Astrocyte (in vitro differentiated cells and primary cell): ENCODE measurements around the gene UBXN1. TPM values are rescaled to one million over a fixed set of nuclear protein-coding genes. Genes with fewer than 3 reads are reported as not detected.
A peak's percentile ranks its signal among the peaks of the same experiment; 100 is the strongest.

ENCODE experiments used
- DNase-seq: peaks from one replicate; pipeline ENCODE4 v3.0.0-alpha.2; 2010; ENCODE audit warnings: low read depth
- FAIRE-seq: peaks from 2 replicates; lab custom pipeline; 2011; peaks lifted over from hg19 to GRCh38; lab: Jason Lieb, UNC
- H2AFZ ChIP-seq: 2 replicates; pipeline ENCODE4 v1.6.0; 2012; ENCODE audit warnings: low read depth, low read length, inconsistent platforms
- H3K27ac ChIP-seq: 2 replicates; pipeline ENCODE4 v1.5.1; 2011; ENCODE audit warnings: low read depth, low read length, inconsistent platforms
- H3K27me3 ChIP-seq: 2 replicates; pipeline ENCODE4 v1.6.0; 2011; ENCODE audit warnings: low read length, inconsistent platforms; ENCODE audit not compliant: insufficient read depth
- H3K36me3 ChIP-seq: 2 replicates; pipeline ENCODE4 v1.5.1; 2011; ENCODE audit warnings: low read length, inconsistent platforms; ENCODE audit not compliant: insufficient read depth
- H3K4me1 ChIP-seq: 2 replicates; pipeline ENCODE4 v1.5.1; 2011; ENCODE audit warnings: low read length, inconsistent platforms; ENCODE audit not compliant: insufficient read depth
- H3K4me2 ChIP-seq: 2 replicates; pipeline ENCODE4 v1.6.0; 2012; ENCODE audit warnings: low read length, inconsistent platforms
- H3K4me3 ChIP-seq: 2 replicates; pipeline ENCODE4 v1.5.1; 2011; ENCODE audit warnings: low read depth, mild to moderate bottlenecking, low read length, inconsistent platforms; ENCODE audit not compliant: insufficient read depth
- H3K79me2 ChIP-seq: 2 replicates; pipeline ENCODE4 v1.6.0; 2012; ENCODE audit warnings: mild to moderate bottlenecking, low read length, inconsistent platforms; ENCODE audit not compliant: insufficient read depth
- H3K9ac ChIP-seq: 2 replicates; pipeline ENCODE4 v1.6.0; 2012; ENCODE audit warnings: mild to moderate bottlenecking, low read length, inconsistent platforms
- H3K9me3 ChIP-seq: 2 replicates; pipeline ENCODE4 v1.5.1; 2012; ENCODE audit warnings: low read depth, mild to moderate bottlenecking, low read length, inconsistent platforms; ENCODE audit not compliant: insufficient read depth
- H4K20me1 ChIP-seq: 2 replicates; pipeline ENCODE4 v1.6.0; 2012; ENCODE audit warnings: low read length, inconsistent platforms; ENCODE audit not compliant: insufficient read depth
- H3K27ac Mint-ChIP-seq: one replicate; pipeline ENCODE4 v1.8.0; 2021; ENCODE audit warnings: mild to moderate bottlenecking, mixed read lengths; ENCODE audit not compliant: unreplicated experiment
- H3K27me3 Mint-ChIP-seq: one replicate; pipeline ENCODE4 v1.8.0; 2021; ENCODE audit warnings: low read depth, mixed read lengths; ENCODE audit not compliant: unreplicated experiment
- H3K36me3 Mint-ChIP-seq: one replicate; pipeline ENCODE4 v1.8.0; 2021; ENCODE audit warnings: low read depth, mixed read lengths; ENCODE audit not compliant: unreplicated experiment
- H3K4me1 Mint-ChIP-seq: one replicate; pipeline ENCODE4 v1.8.0; 2021; ENCODE audit warnings: low read depth, mixed read lengths; ENCODE audit not compliant: unreplicated experiment
- H3K4me3 Mint-ChIP-seq: one replicate; pipeline ENCODE4 v1.8.0; 2021; ENCODE audit warnings: mild to moderate bottlenecking, moderate library complexity, mixed read lengths; ENCODE audit not compliant: unreplicated experiment
- H3K9me3 Mint-ChIP-seq: one replicate; pipeline ENCODE4 v1.8.0; 2021; ENCODE audit warnings: mild to moderate bottlenecking, mixed read lengths; ENCODE audit not compliant: unreplicated experiment
- CTCF ChIP-seq: IDR thresholded peaks from 2 replicates; pipeline ENCODE4 v1.5.1; 2011; ENCODE audit warnings: low read depth, mild to moderate bottlenecking, inconsistent platforms, low read length, moderate library complexity; ENCODE audit not compliant: insufficient read depth
- EZH2 ChIP-seq: IDR thresholded peaks from 2 replicates; pipeline ENCODE4 v1.6.1; 2012; ENCODE audit warnings: mild to moderate bottlenecking, low read length, inconsistent platforms; ENCODE audit not compliant: insufficient read depth
- total RNA-seq: library from RNA; stranded (reverse); gene quantifications from 2 replicates; pipeline ENCODE4 v1.2.1, GENCODE V29; 2021

Gene UBXN1
- total RNA-seq, 1 donor from 2014 or later = 80.0 TPM

DNA sequence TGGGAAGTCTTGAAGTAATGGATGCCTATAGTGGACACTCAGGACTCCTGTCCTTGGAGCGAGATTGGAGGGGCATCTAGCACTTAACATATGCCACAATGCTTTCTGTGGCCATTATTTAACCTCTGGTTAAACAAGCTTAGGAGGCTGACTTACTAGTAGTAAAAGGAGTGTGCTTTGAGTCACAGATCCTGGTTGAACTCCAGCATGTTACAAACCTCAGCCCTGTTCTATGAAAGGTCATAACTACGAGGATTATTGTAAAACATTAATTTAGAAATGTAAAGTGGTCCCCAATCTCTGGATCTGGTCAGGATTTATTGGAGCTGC lies 5.7 kb downstream of the UBXN1 start:
- peak overlapping the region; percentile 94 for H3K4me2 ChIP-seq
- H3K79me2 ChIP-seq = peaks cover 57% of the 10 kb centered on the region
- no peak overlapping the region for H2AFZ ChIP-seq
- Mint-ChIP-seq H3K4me3 (peak overlapping the region; percentile 92), H3K36me3 (peaks cover 7% of the 10 kb centered on the region), H3K27ac (no peak overlapping the region), H3K27me3 (no peaks in the 10 kb centered on the region), H3K9me3 (no peaks in the 10 kb centered on the region), H3K4me1 (peaks cover 12% of the 10 kb centered on the region)
- peaks cover 7% of the 10 kb centered on the region for H4K20me1 ChIP-seq
- H3K4me3 ChIP-seq = no peak overlapping the region
- TF ChIP-seq EZH2 = no peak
- TF ChIP-seq CTCF = no peak
- DNase-seq = no peak
- FAIRE-seq = no peak
- peaks cover 15% of the 10 kb centered on the region for H3K4me1 ChIP-seq
- H3K36me3 ChIP-seq = peaks cover 11% of the 10 kb centered on the region
- no peaks in the 10 kb centered on the region for H3K9me3 ChIP-seq
- no peak overlapping the region for H3K27ac ChIP-seq
- no peaks in the 10 kb centered on the region for H3K27me3 ChIP-seq
- H3K9ac ChIP-seq = no peak overlapping the region

DNA sequence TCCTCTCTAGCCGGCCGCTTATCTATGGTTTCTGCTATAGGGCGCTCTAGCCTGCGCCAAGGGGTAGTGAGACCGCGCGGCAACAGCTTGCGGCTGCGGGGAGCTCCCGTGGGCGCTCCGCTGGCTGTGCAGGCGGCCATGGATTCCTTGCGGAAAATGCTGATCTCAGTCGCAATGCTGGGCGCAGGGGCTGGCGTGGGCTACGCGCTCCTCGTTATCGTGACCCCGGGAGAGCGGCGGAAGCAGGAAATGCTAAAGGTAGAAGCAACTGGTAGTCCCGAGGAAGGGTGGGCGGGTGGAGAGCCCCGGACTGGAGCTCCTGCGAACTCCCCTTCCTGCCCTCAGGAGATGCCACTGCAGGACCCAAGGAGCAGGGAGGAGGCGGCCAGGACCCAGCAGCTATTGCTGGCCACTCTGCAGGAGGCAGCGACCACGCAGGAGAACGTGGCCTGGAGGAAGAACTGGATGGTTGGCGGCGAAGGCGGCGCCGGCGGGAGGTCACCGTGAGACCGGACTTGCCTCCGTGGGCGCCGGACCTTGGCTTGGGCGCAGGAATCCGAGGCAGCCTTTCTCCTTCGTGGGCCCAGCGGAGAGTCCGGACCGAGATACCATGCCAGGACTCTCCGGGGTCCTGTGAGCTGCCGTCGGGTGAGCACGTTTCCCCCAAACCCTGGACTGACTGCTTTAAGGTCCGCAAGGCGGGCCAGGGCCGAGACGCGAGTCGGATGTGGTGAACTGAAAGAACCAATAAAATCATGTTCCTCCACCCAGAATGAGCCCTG lies 7.1 kb downstream of the UBXN1 start, which contains the start of the genes LBHD1 and UQCC3:
LBHD1 (minus strand) TSS at position 660 of the 782 bp plus-strand sequence. CDS start 2,236 bp downstream, outside the sequence.
UQCC3 (plus strand) TSS at position 66 of the 782 bp plus-strand sequence; CDS start at position 139, 73 bp downstream.
- peaks cover 56% of the 10 kb centered on the region for H3K79me2 ChIP-seq
- H3K27me3 ChIP-seq = no peaks in the 10 kb centered on the region
- Mint-ChIP-seq H3K4me1 (peaks cover 10% of the 10 kb centered on the region), H3K27ac (peak within 1 kb of the TSS; percentile 90), H3K27me3 (no peaks in the 10 kb centered on the region), H3K9me3 (no peaks in the 10 kb centered on the region), H3K36me3 (peaks cover 6% of the 10 kb centered on the region), H3K4me3 (peak within 1 kb of the TSS; percentile 92)
- H3K4me3 ChIP-seq = peak within 1 kb of the TSS; percentile 87
- FAIRE-seq = no peak
- H3K4me1 ChIP-seq = peaks cover 15% of the 10 kb centered on the region
- TF ChIP-seq CTCF (no peak), EZH2 (no peak)
- no peaks in the 10 kb centered on the region for H3K9me3 ChIP-seq
- H3K27ac ChIP-seq = peak within 1 kb of the TSS; percentile 77
- peaks cover 9% of the 10 kb centered on the region for H3K36me3 ChIP-seq
- peaks cover 9% of the 10 kb centered on the region for H4K20me1 ChIP-seq
- peak; percentile 80 for DNase-seq
- H3K9ac ChIP-seq = peak within 1 kb of the TSS; percentile 88
- peak within 1 kb of the TSS; percentile 74 for H2AFZ ChIP-seq
- peak within 1 kb of the TSS; percentile 94 for H3K4me2 ChIP-seq

GRCh38 chr11:62671236-62671607 lies 7.7 kb downstream of the UBXN1 start:
- Histone ChIP-seq H3K9ac (peak overlapping the region; percentile 88), H3K36me3 (peaks cover 9% of the 10 kb centered on the region), H3K9me3 (no peaks in the 10 kb centered on the region), H3K4me3 (peak overlapping the region; percentile 87), H3K4me2 (peak overlapping the region; percentile 94), H2AFZ (peak overlapping the region; percentile 74), H3K79me2 (peaks cover 60% of the 10 kb centered on the region), H3K4me1 (peaks cover 21% of the 10 kb centered on the region), H3K27me3 (no peaks in the 10 kb centered on the region), H4K20me1 (peaks cover 15% of the 10 kb centered on the region), H3K27ac (peak overlapping the region; percentile 77)
- H3K36me3 Mint-ChIP-seq = peaks cover 6% of the 10 kb centered on the region
- no peak for FAIRE-seq
- TF ChIP-seq CTCF (no peak), EZH2 (no peak)
- peaks cover 15% of the 10 kb centered on the region for H3K4me1 Mint-ChIP-seq
- H3K9me3 Mint-ChIP-seq = no peaks in the 10 kb centered on the region
- no peaks in the 10 kb centered on the region for H3K27me3 Mint-ChIP-seq
- DNase-seq = no peak
- H3K27ac Mint-ChIP-seq = peak overlapping the region; percentile 90
- peak overlapping the region; percentile 92 for H3K4me3 Mint-ChIP-seq
